Lung (tissue), 12 donors: ENCODE data around the gene HMCN2. TPM values are rescaled to one million over a fixed set of nuclear protein-coding genes. Genes with fewer than 3 reads are reported as not detected.

ENCODE experiments used
- ATAC-seq: fragments of 200-7000 bp; cut with Tn5 transposase; one replicate; pipeline ENCODE4 v1.9.1; 2020; ENCODE audit warnings: moderate number of reproducible peaks; ENCODE audit not compliant: insufficient read depth, low FRiP score
- DNase-seq, 3 donors: peaks; one replicate each; pipeline ENCODE4 v3.0.0-alpha.2; 2013 to 2017
- H3K27ac ChIP-seq, 2 donors: one replicate each; pipeline ENCODE4 v1.5.1; 2013; ENCODE audit warnings: mild to moderate bottlenecking in 2 of 2, moderate library complexity in 2 of 2, control low read depth in 1 of 2, inconsistent platforms in 1 of 2, low read depth in 1 of 2, low read length in 1 of 2
- H3K27me3 ChIP-seq, 3 donors: one replicate each; pipeline ENCODE4 v1.5.1; 2013; ENCODE audit warnings: low read length in 2 of 3; ENCODE audit not compliant: control insufficient read depth in 3 of 3, insufficient read depth in 3 of 3
- H3K36me3 ChIP-seq, 4 donors: one replicate each; pipeline ENCODE4 v1.5.1; 2013; ENCODE audit warnings: low read length in 4 of 4, mild to moderate bottlenecking in 1 of 4, moderate library complexity in 1 of 4; ENCODE audit not compliant: control insufficient read depth in 4 of 4, insufficient read depth in 4 of 4
- H3K4me1 ChIP-seq, 5 donors: one replicate each; pipeline ENCODE4 v1.5.1; 2013; ENCODE audit warnings: low read length in 5 of 5, mild to moderate bottlenecking in 2 of 5, moderate library complexity in 1 of 5; ENCODE audit not compliant: control insufficient read depth in 5 of 5, insufficient read depth in 5 of 5
- H3K4me3 ChIP-seq: one replicate; pipeline ENCODE4 v1.5.1; 2013; ENCODE audit warnings: mild to moderate bottlenecking, control low read depth, moderate library complexity
- H3K9ac ChIP-seq, 2 donors: one replicate each; pipeline ENCODE4 v1.5.1; 2013; ENCODE audit warnings: low read length in 2 of 2, control low read depth in 1 of 2; ENCODE audit not compliant: insufficient read depth in 1 of 2
- H3K9me3 ChIP-seq, 4 donors: one replicate each; pipeline ENCODE4 v1.5.1; 2013; ENCODE audit warnings: low read length in 3 of 4, mild to moderate bottlenecking in 1 of 4, moderate library complexity in 1 of 4; ENCODE audit not compliant: control insufficient read depth in 4 of 4, insufficient read depth in 3 of 4
- WGBS, 2 donors: extraction: QIAGEN DNeasy Blood & Tissue Kit; methylation state at CpG; one replicate each; pipeline ENCODE4 v1.1.7; 2013; 5-methylcytosine and 5-hydroxymethylcytosine counted together
- polyA plus RNA-seq, 2 donors: library from polyadenylated mRNA; stranded (reverse); fragments of 200-250 nt; gene quantifications; one replicate each; pipeline ENCODE4 v1.2.1, GENCODE V29; 2013
- total RNA-seq, 2 donors: library from RNA; depleted of rRNA in 1 of 2; stranded (reverse); fragments of >200 nt in 1 of 2; gene quantifications; one replicate each; pipeline ENCODE4 v1.2.1, GENCODE V29; 2014 to 2021
- TF ChIP-seq, protein P1 (sequence below): IDR thresholded peaks from 2 replicates; pipeline ENCODE4 v1.5.1; 2012; ENCODE audit warnings: mild to moderate bottlenecking; ENCODE audit errors: control extremely low read depth, extremely low read depth
- donor health status: control.
- donor health status: control.
- donor health status: Bipolar disorder and iron deficiency.
- donor health status: healthy.
- donor health status: DM: yes; HTN: yes; CAD: no.

The HMCN2 gene
- total and polyA plus RNA-seq, 4 donors = 2.1 to 5.2 (median 3.7) TPM

DNA sequence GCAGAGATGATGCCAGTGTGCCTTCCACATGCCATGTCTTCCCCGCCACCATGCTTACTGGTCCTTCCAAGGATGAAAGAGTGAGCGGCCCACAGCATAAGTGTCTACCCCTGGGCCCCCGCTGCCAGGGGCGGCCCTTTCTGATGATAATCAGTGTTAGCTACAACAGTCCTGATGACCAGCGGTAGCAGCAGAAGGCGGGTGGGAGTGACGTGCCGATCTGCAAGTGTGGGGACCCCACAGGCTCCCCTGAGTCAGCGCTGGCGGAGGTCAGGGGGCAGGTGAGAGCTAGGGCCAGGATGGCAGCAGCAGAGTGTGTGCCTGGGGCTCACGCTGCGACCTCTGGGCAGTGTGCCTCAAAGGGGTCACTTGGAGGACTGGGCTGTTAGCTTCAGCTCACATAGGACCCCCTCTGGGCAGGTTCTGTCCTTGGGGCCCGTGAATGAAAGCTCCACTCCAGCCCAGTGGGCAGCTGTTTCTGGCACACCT lies 80.4 kb downstream of the HMCN2 start:
- no peak for DNase-seq
- Histone ChIP-seq H3K36me3 (no peaks in the 10 kb centered on the region), H3K9me3 (peaks cover 0 to 2% (median 0%) of the 10 kb centered on the region in 4 donors), H3K27me3 (peaks cover 0 to 9% (median 3%) of the 10 kb centered on the region in 3 donors), H3K27ac (no peak overlapping the region), H3K9ac (no peak overlapping the region), H3K4me3 (no peak overlapping the region), H3K4me1 (no peaks in the 10 kb centered on the region)
- ATAC-seq = no peak
- 77 to 88% methylated on average over 13 of the region's 13 CpGs for WGBS, 2 donors
- TF ChIP-seq, protein P1, sequence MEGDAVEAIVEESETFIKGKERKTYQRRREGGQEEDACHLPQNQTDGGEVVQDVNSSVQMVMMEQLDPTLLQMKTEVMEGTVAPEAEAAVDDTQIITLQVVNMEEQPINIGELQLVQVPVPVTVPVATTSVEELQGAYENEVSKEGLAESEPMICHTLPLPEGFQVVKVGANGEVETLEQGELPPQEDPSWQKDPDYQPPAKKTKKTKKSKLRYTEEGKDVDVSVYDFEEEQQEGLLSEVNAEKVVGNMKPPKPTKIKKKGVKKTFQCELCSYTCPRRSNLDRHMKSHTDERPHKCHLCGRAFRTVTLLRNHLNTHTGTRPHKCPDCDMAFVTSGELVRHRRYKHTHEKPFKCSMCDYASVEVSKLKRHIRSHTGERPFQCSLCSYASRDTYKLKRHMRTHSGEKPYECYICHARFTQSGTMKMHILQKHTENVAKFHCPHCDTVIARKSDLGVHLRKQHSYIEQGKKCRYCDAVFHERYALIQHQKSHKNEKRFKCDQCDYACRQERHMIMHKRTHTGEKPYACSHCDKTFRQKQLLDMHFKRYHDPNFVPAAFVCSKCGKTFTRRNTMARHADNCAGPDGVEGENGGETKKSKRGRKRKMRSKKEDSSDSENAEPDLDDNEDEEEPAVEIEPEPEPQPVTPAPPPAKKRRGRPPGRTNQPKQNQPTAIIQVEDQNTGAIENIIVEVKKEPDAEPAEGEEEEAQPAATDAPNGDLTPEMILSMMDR = no peak

DNA sequence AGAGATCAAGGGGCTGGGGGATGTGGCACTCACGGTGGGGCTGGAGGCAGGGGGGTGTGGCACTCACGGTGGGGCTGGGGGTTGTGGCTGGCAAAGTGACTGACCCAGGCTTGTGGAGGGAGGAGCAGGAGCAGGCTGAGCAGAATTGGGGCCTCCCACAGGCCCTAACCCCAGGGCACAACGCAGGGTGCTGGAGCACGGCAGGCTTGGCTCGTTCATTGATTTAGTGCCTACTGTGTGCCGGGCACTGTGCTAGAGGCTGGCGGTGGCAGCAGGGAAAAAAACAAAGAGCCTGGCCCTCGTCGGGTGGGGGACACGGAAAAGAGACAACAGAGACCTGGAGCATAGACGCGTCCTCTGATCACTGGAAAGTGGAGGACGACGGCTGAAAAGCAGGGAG lies 80.9 kb downstream of the HMCN2 start:
- WGBS, 2 donors = 76 to 81% methylated on average over 14 of the region's 14 CpGs
- no peak for ATAC-seq
- H3K4me3 ChIP-seq = no peak overlapping the region

DNA sequence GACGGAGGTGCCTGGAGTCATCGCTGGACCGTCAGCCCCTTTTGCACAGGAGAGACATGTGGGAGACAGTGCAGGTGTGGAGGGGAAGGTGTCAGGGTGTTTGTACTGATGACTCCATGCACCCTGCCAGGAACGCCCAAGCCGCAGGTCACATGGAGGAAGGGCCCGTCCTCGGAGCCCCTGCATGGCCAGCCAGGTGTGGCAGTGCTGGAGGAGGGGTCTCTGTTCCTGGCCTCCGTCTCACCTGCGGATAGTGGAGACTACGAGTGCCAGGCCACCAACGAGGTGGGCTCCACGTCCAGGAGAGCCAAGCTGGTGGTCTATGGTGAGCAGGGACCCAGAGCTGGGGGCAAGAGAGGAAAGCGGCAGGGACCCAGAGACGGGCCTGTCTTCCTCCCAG lies 81.5 kb downstream of the HMCN2 start:
- TF ChIP-seq, protein P1 = no peak
- Histone ChIP-seq H3K9me3 (peaks cover 0 to 2% (median 0%) of the 10 kb centered on the region in 4 donors), H3K27me3 (peaks cover 0 to 9% (median 3%) of the 10 kb centered on the region in 3 donors), H3K4me1 (no peaks in the 10 kb centered on the region), H3K4me3 (no peak overlapping the region), H3K9ac (no peak overlapping the region), H3K36me3 (no peaks in the 10 kb centered on the region), H3K27ac (no peak overlapping the region)
- WGBS, 2 donors = 82 to 91% methylated on average over 14 of the region's 14 CpGs
- DNase-seq = no peak
- ATAC-seq = no peak

More for the DNA sequence above, 80.9 kb downstream of the HMCN2 start:
- Histone ChIP-seq H3K9ac (no peak overlapping the region), H3K27ac (no peak overlapping the region), H3K36me3 (no peaks in the 10 kb centered on the region), H3K27me3 (peaks cover 0 to 9% (median 3%) of the 10 kb centered on the region in 3 donors), H3K9me3 (peaks cover 0 to 2% (median 0%) of the 10 kb centered on the region in 4 donors), H3K4me1 (no peaks in the 10 kb centered on the region)
- no peak for DNase-seq
- TF ChIP-seq, protein P1 = no peak

DNA sequence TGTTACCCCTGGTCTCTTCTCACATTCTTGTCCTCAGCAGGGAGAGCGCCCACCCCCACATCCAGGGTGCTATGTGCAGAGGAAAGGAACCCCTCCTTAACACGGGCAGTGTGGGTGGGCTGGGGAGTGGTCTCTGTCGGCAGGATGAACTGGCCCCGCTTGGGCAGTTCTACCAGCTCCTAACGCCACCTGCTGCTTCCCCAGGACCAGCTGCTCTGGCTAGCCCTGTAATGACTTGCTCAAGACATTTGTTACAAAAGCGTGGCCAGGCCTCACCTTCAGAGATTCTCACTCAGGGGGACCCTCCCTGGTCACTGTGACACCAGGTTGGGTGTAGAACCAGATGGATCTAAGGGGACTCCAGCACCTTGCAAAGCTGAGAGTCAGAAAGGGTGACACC lies 82.4 kb downstream of the HMCN2 start:
- Histone ChIP-seq H3K9ac (no peak overlapping the region), H3K4me3 (no peak overlapping the region), H3K9me3 (peaks cover 0 to 2% (median 0%) of the 10 kb centered on the region in 4 donors), H3K4me1 (no peaks in the 10 kb centered on the region), H3K36me3 (no peaks in the 10 kb centered on the region), H3K27ac (no peak overlapping the region), H3K27me3 (peaks cover 0 to 9% (median 3%) of the 10 kb centered on the region in 3 donors)
- DNase-seq (no peak), ATAC-seq (no peak)
- TF ChIP-seq, protein P1 = no peak
- WGBS, 2 donors = 51 to 53% methylated on average over 6 of the region's 6 CpGs
